Activated T-cell treated with anti-CD3 and anti-CD28 coated beads, Interleukin-2, amount 50 U/mL, for 24 hours (primary cell): Measurements from ENCODE around the gene POU2F1.
"Not testable (repeated sequence)": the region's sequence is repeated elsewhere in the genome, so short reads cannot be mapped to it uniquely, and the experiment has no call there.

Source experiments
- DNase-seq: peaks from one replicate; pipeline ENCODE4 v3.0.0-alpha.2; 2020
- H3K27ac Mint-ChIP-seq: 2 replicates; pipeline ENCODE4 v1.8.0; 2020; ENCODE audit warnings: mild to moderate bottlenecking, mixed read lengths
- H3K27me3 Mint-ChIP-seq: 2 replicates; pipeline ENCODE4 v1.8.0; 2020; ENCODE audit warnings: mixed read lengths
- H3K36me3 Mint-ChIP-seq: 2 replicates; pipeline ENCODE4 v1.8.0; 2020; ENCODE audit warnings: low read depth, mixed read lengths
- H3K4me1 Mint-ChIP-seq: 2 replicates; pipeline ENCODE4 v1.8.0; 2020; ENCODE audit warnings: low read depth, mixed read lengths
- H3K4me3 Mint-ChIP-seq: 2 replicates; pipeline ENCODE4 v1.8.0; 2020; ENCODE audit warnings: mild to moderate bottlenecking, moderate library complexity, mixed read lengths
- H3K9me3 Mint-ChIP-seq: 2 replicates; pipeline ENCODE4 v1.8.0; 2020; ENCODE audit warnings: mixed read lengths

Gene POU2F1

DNA sequence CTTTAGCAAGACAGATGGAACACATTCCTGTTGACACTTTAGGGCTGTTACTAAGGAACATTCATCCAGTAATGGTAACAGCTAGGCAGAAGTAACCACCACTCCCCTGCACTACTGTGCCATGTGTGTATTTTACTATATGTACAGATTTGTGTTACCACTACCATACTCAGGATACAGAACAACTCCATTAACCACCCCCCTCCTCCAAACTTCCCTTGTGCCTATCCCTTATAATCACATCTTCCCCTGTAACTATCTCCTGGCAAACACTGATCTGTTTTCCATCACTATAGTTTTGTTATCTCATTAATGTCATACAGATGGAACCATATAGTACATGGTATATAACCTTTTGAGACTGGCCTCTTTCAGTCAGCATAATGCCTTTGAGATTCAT is 3.9 kb upstream of the POU2F1 start:
- no peaks in the 10 kb centered on the region for H3K27me3 Mint-ChIP-seq
- DNase-seq: no peak
- H3K9me3 Mint-ChIP-seq: peaks cover 4% of the 10 kb centered on the region
- H3K4me1 Mint-ChIP-seq: peaks cover 15% of the 10 kb centered on the region
- H3K36me3 Mint-ChIP-seq: peaks cover 12% of the 10 kb centered on the region
- H3K27ac Mint-ChIP-seq: no peak overlapping the region
- no peak overlapping the region for H3K4me3 Mint-ChIP-seq

DNA sequence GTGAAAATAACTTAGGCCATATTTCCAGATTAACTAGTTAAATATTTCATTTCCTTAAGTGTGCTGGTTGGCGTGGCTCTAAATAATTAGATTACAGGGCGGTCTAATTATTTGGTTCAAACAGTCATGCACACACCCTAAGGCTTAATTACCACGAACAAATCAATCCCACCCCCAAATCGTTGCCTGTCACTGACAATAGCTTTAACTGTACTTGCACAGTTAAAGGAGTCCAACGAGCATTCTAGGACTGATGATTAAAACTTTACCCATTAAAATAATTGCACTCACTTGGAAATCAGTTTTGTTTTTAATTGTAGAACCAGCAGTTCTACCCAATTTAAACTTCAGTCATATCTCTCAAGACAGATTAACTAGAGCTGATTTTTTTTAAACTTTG is 1.5 kb upstream of the POU2F1 start:
- peaks cover 4% of the 10 kb centered on the region for H3K9me3 Mint-ChIP-seq
- H3K36me3 Mint-ChIP-seq: peaks cover 15% of the 10 kb centered on the region
- no peak for DNase-seq
- H3K4me1 Mint-ChIP-seq: peaks cover 37% of the 10 kb centered on the region
- peak overlapping the region; percentile 88 for H3K4me3 Mint-ChIP-seq
- peak overlapping the region; percentile 100 for H3K27ac Mint-ChIP-seq
- no peaks in the 10 kb centered on the region for H3K27me3 Mint-ChIP-seq

DNA sequence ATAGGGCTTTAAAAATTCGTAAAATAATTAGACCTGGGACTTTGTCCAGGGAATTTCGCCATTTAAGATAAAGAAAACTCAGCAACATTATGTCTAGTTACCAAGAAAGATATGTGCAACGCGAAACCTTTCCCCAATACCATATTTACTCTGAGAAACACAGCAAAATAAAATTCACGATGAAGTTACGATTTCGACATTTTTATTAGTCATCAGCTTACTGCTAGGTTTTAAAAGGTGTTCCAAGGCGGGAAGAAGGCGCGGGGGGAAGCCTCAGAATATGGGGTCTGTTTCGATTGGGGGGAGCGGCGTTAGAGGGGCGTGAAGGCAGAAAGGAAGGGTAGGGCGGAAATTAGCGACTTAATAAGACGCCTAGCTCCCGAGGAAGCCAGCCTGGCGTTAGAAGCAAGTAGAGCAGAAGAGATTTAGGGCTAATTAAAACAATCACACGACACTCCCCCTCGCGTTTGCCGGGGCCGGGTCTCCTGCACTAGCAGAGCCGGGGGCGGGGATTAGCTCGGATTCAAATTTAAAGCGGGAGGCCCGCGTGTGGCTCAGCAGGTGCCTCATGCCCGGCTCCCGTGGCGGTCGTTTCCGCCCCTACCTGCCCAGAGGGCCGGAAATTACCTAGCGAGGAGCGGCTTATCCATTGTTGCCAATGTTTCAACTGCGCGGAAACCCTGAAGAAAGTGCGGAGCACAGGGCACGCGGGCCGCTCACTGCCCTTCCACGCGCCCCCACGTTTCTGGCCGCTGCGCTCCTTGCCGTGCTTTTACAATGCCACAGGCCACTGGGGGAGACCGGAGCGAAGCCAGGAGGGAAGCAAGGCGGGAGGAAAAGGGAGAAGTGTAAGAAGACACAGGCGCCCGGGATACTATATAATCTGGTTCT is 795 bp upstream of the POU2F1 start:
- Mint-ChIP-seq H3K27me3 (no peaks in the 10 kb centered on the region), H3K4me3 (peak overlapping the region; percentile 88), H3K9me3 (peaks cover 4% of the 10 kb centered on the region), H3K27ac (peak overlapping the region; percentile 100), H3K4me1 (peaks cover 40% of the 10 kb centered on the region), H3K36me3 (peaks cover 15% of the 10 kb centered on the region)
- DNase-seq: peak; percentile 90

DNA sequence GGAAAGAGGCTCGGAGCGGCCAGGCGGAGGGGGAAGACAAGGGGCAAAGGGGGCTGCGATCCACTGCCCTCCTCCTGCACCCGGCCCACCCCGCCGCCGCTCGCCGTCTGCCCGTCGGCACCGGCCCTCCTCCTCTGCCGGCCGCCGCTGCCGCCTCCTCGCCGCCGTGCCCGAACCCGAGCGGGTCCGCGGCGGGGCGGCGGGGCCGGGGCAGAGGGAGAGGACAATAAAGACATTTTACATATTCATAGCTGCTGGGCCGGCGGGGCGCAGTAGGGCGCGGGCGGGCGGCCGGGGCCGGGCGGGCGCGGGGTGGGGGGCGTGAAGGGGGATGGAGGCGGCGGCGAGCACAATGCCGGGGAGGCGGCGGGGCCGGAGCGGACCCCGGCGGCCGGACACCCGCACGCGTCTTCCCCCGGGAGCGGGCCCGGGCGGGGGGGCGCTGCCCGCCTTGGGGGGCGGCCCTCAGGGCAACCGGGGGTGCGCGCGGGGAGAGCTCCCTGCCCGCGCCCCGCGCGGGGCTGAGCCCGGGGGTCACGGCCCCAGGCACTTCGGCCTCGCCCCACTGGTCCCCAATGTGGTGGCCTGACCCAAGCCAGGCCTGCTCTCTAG is 546 bp downstream of the POU2F1 start:
- no peak for DNase-seq
- no peaks in the 10 kb centered on the region for H3K27me3 Mint-ChIP-seq
- peaks cover 4% of the 10 kb centered on the region for H3K9me3 Mint-ChIP-seq
- H3K4me1 Mint-ChIP-seq: peaks cover 52% of the 10 kb centered on the region
- peak overlapping the region; percentile 100 for H3K27ac Mint-ChIP-seq
- peaks cover 15% of the 10 kb centered on the region for H3K36me3 Mint-ChIP-seq
- peak overlapping the region; percentile 88 for H3K4me3 Mint-ChIP-seq

DNA sequence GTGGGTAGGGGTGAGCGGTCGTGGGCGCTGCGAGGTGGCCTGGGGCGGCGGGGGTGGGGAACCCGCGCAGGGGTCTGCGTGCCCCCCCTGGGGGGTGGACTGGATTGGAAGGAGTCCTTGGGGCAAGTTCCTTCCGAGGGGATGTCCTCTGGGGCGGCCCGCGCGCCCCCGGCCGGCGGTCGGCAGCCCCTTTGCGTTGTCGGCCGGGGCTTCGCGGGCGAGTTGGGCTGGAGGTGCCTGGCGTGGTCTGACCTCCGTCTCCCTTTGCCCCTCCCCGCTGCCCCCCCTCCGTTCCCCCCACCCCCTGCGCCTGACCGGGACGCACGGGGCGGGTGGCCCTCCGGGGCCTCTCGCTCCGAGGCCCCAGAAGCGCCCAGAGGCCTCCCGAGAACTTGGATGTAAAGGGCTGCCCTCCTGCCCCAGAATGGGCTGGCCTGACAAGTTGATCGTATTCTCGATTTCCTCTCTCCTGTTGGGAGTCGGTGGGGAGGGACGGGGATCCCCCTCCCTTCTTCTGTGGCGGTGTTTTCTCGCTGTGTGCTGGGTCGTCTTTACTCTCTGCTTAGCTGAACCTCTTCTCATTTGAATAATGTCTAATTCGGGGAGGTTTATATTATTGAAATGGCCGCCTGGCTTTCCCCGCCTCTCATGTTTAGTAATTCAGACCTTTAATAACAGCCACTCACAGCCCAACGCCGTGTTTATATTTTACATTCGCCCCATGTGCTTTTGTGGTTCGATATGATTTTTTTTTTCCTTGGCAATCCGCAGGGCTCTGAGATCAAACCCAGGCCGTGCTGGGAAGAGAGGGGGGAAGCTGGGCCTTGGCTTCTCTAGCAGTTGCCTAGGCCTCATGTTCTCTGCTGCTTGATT is 1.3 kb downstream of the POU2F1 start:
- H3K9me3 Mint-ChIP-seq: peaks cover 1% of the 10 kb centered on the region
- peak; percentile 77 for DNase-seq
- peak overlapping the region; percentile 85 for H3K4me3 Mint-ChIP-seq
- H3K27me3 Mint-ChIP-seq: no peaks in the 10 kb centered on the region
- H3K4me1 Mint-ChIP-seq: peaks cover 56% of the 10 kb centered on the region
- peak overlapping the region; percentile 97 for H3K27ac Mint-ChIP-seq
- peaks cover 15% of the 10 kb centered on the region for H3K36me3 Mint-ChIP-seq

DNA sequence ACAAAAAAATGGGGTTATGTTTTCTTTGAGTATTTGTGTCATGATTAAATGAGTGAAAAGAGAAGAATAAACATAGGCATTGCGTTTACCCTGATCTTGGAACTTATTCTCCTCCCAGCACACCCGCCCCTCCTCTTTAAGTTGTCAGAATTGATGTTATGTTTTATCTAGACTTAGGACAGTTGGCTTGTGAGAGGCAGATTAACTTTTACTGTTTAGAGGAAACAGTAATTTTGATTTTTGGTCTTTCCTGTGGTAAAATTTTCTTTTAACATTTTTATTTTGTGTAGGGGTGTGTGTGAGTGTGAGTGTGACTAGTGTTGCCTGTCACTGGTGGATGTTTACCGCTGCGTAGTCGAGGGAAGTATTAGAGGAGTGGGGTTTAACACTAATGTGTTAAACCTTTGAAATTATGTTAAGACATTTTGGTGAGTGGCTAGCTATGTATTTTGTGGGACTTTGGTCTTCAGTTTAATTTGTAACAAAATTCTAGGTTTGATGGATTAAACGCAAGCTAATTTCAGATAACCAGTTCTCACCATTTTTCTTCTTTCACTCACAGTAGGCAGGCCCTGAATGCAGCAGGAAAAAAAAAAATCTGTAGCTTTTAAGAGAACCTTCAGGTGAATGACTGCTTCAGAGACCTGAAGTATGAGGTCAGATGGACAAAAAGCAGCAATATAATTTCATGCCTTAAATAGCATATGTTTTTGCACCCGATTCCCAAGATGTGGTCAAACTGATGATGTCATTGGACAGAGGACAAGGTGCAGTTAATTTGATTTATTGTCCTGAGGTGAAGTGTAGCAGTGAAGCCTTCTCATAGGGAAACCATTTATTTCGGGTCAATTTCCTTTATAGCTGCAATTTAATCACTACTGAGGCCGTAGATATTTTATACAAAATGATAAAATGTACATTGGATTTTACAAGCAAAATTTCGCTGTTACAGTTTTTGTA is 2.7 kb downstream of the POU2F1 start:
- Mint-ChIP-seq H3K4me1 (peaks cover 65% of the 10 kb centered on the region), H3K9me3 (no peaks in the 10 kb centered on the region), H3K4me3 (peak overlapping the region; percentile 85), H3K36me3 (peaks cover 15% of the 10 kb centered on the region), H3K27me3 (no peaks in the 10 kb centered on the region), H3K27ac (peak overlapping the region; percentile 97)
- DNase-seq: no peak

DNA sequence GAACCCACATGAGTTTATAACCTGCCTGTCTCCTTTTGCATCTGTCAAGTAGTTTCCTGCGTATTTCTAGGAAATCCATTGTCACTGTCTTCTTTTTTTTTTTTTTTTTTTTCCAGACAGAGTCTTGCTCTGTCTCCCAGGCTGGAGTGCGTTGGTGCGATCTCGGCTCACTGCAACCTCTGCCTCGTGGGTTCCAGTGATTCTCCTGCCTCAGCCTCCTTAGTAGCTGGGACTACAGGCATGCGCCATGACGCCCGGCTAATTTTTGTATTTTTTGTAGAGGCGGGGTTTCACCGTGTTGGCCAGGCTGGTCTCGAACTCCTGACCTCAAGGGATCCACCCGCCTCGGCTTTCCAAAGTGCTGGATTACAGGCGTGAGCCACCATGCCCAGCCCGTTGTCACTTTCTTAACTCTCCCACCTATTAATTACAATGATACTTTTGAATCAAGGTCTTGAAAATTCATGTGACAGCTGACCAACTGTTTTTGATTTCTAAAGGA is 4.1 kb downstream of the POU2F1 start:
- H3K27ac Mint-ChIP-seq, H3K9me3 Mint-ChIP-seq, DNase-seq, H3K27me3 Mint-ChIP-seq, H3K4me3 Mint-ChIP-seq: not testable (repeated sequence)
- Mint-ChIP-seq H3K4me1 (peaks cover 66% of the 10 kb centered on the region), H3K36me3 (peaks cover 13% of the 10 kb centered on the region)

DNA sequence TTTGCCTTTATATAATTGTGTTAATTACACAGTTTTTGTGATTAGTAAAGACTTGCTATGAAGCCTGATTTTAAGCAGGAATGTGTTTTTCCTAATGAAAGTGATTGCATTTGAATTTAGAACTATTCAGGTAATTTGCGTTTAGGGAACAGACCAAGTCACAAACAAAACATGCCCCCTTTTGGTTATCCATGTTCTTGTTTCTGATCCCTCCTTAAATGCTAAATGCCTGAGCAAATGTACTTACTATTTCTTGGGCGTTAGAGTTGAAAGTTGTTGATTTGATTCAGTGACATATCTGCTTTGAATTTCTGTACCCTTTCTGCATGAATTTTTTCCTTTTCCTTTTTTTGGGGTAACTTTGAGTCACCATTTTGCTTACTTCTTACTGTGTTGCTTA is 5.2 kb downstream of the POU2F1 start:
- Mint-ChIP-seq H3K27ac (no peak overlapping the region), H3K9me3 (no peaks in the 10 kb centered on the region), H3K36me3 (peaks cover 4% of the 10 kb centered on the region), H3K4me1 (peaks cover 66% of the 10 kb centered on the region), H3K4me3 (no peak overlapping the region), H3K27me3 (no peaks in the 10 kb centered on the region)
- DNase-seq: no peak

DNA sequence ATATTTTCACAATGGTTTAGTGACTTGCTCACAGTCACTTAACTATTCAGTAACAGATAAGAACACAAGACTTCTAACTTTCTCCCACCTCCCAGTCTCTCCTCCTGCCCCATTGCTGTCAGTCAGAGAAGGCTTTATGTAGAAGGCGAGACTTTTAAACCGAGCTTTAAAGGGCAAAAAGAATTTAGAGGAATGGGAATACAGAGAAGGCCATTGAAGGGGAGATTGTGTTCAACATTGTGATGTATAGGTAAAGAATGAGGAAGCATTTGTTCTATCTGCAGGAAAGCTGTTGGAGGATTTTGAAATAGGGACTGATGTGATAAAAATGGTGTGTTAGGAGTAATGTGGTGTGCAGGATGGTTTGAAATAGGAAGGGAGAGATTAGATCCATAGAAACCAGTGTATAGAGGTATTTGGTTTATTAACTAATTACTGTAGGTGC is 7.3 kb downstream of the POU2F1 start:
- DNase-seq: no peak
- no peaks in the 10 kb centered on the region for H3K9me3 Mint-ChIP-seq
- no peak overlapping the region for H3K27ac Mint-ChIP-seq
- H3K36me3 Mint-ChIP-seq: no peaks in the 10 kb centered on the region
- no peak overlapping the region for H3K4me3 Mint-ChIP-seq
- H3K27me3 Mint-ChIP-seq: no peaks in the 10 kb centered on the region
- H3K4me1 Mint-ChIP-seq: peaks cover 61% of the 10 kb centered on the region

DNA sequence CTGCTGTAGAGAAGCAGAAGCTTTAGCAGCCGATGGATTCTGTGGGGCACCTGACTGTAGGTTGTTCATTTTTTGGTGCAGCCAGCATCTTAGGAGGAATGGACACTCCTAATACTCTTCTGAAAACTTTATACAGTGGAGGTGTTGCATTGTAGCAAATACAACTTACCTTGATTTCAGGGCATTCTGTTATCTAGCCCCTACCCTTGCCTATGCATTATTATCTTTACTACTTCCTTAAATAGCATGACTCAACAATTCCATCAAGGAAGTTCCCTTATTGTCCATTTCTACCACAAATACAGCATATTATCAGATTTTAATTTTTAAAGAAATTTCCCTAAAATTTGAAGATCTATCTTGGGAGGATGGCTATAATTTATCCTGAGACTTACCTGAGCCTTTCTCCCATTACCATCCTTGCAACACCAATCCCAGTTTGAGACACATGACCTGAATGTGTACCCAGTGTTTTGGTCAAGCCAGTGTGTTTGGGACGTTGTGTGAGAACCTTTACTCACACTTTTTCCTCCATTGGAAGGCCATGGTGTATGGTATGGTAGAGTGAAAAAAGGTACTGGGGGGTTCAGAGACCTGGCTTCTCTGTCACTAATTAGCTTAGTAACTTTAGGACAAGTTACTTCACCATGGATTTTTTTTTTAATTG is 9.2 kb downstream of the POU2F1 start:
- Mint-ChIP-seq H3K4me1 (peaks cover 60% of the 10 kb centered on the region), H3K27me3 (no peaks in the 10 kb centered on the region), H3K9me3 (no peaks in the 10 kb centered on the region), H3K36me3 (no peaks in the 10 kb centered on the region), H3K4me3 (no peak overlapping the region), H3K27ac (no peak overlapping the region)
- DNase-seq: no peak

DNA sequence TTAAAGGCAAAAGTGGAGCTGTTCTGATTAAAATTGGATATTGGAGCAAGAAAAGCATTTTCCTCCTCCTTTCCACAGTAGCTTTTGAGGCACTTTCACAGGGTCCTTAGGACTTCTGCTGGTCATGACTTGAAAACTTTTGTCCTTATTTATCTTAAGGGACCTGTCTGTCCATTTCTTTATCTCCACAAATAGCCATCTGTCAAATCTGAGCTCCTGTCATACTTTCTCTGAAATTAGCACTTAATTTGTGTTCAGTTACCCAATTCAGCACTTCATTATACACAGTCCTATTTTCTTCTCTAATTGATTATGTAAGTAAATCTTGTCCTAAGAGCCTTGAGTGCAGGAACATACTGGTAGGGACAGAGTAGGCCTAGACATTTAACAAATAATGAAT is 9.8 kb downstream of the POU2F1 start:
- peaks cover 61% of the 10 kb centered on the region for H3K4me1 Mint-ChIP-seq
- H3K27ac Mint-ChIP-seq: peak overlapping the region; percentile 4
- no peaks in the 10 kb centered on the region for H3K36me3 Mint-ChIP-seq
- H3K9me3 Mint-ChIP-seq: no peaks in the 10 kb centered on the region
- DNase-seq: no peak
- no peak overlapping the region for H3K4me3 Mint-ChIP-seq
- H3K27me3 Mint-ChIP-seq: no peaks in the 10 kb centered on the region

DNA sequence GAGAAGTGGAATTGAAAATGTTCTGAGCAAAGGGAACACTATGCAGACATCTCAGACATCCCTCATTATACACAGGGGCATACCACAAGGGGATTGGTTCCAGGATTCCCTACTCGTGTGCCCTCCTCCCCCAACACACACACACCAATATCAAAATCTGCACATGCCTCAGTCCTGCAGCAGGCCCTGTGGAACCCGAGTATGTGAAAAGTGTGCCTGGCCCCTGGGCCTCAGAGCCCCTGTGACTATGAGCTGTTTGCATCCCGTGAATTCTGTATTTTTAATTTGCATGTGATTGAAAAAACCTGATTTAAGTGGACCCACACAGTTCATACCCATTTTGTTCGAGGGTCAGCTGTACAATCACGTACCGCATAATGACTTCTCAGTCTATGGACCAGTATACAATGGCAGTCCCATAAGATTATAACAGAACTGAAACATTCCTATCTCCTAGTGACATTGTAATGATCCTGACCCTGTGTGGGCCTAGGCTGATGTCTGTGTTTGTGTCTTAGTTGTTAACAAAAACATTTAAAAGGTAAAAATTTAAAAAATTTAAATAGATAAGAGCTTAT is 11.3 kb downstream of the POU2F1 start:
- Mint-ChIP-seq H3K27ac (no peak overlapping the region), H3K27me3 (no peaks in the 10 kb centered on the region), H3K4me3 (no peak overlapping the region), H3K9me3 (no peaks in the 10 kb centered on the region), H3K4me1 (peaks cover 56% of the 10 kb centered on the region), H3K36me3 (no peaks in the 10 kb centered on the region)
- no peak for DNase-seq

DNA sequence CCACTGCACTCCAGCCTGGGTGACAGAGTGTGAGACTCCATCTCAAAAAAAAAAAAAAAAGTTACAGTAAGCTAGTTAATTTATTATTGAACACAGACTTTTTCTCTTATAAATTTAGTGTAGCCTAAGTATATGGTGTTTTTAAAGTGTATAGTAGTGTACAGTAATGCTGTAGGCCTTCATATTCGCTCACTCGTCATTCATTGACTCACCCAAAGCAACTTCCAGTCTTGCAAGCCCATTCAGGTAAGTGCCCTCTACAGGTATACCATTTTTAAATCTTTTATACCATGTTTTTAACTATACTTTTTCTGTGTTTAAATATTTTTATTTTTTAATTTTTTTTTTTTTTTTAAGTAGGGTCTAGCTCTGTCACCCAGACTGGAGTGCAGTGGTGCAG is 12.1 kb downstream of the POU2F1 start:
- H3K27ac Mint-ChIP-seq: no peak overlapping the region
- no peaks in the 10 kb centered on the region for H3K27me3 Mint-ChIP-seq
- peaks cover 54% of the 10 kb centered on the region for H3K4me1 Mint-ChIP-seq
- no peak overlapping the region for H3K4me3 Mint-ChIP-seq
- H3K9me3 Mint-ChIP-seq: no peaks in the 10 kb centered on the region
- DNase-seq: no peak
- H3K36me3 Mint-ChIP-seq: no peaks in the 10 kb centered on the region
